ENCODE measurements around the gene STUB1.
A peak's percentile ranks its signal among the peaks of the same experiment; 100 is the strongest.

Gene STUB1

DNA sequence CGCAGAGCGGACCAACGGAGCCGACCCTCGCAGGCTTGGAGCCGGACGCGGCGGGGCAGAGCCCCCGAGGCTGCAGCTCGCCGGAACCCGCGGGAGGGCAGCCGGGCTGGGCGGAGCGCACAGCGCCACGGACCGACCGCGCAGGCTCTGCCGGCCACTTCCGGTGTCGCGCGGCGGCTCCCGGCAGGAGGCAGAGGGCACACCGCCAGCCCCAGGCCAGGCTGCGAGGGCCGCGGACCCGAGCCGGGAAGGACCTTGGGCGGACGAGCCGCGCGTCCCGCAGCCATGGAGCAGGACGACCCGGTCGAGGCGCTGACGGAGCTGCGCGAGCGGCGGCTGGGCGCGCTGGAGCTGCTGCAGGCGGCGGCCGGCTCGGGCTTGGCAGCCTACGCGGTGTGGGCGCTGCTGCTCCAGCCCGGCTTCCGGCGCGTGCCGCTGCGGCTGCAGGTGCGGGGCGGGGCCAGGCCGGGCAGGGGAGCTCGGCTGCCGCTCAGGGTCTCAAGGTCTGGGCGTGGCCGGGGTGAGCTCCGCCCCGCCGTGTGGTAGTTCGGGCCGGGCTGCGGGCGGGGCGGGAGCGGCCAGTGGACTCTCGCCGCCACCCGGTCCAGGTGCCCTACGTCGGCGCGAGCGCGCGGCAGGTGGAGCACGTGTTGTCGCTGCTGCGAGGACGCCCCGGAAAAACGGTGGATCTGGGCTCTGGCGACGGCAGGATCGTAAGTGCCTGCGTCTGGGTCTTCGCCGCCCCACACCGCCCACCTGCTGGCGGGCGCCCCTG, 41.0 kb downstream of the STUB1 start, which contains the start of gene ANTKMT:
Gene ANTKMT (plus strand): TSS at position 157 of the 775 bp plus-strand sequence. CDS start 129 bp downstream, at position 286.
- H3K27ac ChIP-seq (ENCODE audit: low read length), result peak within 1 kb of the TSS; percentile 31
- H3K27me3 ChIP-seq (ENCODE audit: low read depth, low read length), result peaks cover 4% of the 10 kb centered on the region
- H3K4me3 ChIP-seq (ENCODE audit: low read depth in 1 of 2, low read length in 2 of 2), result peak within 1 kb of the TSS; percentile 55 to 70
- H3K4me1 ChIP-seq (ENCODE audit: control insufficient read depth in 1 of 2, insufficient read depth in 2 of 2, low read length in 2 of 2), result peaks cover 9 to 48% of the 10 kb centered on the region in 2 donors
- H3K9me3 ChIP-seq (ENCODE audit: control insufficient read depth in 1 of 2, low read length in 2 of 2), result no peaks in the 10 kb centered on the region
- no peaks in the 10 kb centered on the region for H3K36me3 ChIP-seq (ENCODE audit: control insufficient read depth in 1 of 2, insufficient read depth in 2 of 2, low read length in 2 of 2)

DNA sequence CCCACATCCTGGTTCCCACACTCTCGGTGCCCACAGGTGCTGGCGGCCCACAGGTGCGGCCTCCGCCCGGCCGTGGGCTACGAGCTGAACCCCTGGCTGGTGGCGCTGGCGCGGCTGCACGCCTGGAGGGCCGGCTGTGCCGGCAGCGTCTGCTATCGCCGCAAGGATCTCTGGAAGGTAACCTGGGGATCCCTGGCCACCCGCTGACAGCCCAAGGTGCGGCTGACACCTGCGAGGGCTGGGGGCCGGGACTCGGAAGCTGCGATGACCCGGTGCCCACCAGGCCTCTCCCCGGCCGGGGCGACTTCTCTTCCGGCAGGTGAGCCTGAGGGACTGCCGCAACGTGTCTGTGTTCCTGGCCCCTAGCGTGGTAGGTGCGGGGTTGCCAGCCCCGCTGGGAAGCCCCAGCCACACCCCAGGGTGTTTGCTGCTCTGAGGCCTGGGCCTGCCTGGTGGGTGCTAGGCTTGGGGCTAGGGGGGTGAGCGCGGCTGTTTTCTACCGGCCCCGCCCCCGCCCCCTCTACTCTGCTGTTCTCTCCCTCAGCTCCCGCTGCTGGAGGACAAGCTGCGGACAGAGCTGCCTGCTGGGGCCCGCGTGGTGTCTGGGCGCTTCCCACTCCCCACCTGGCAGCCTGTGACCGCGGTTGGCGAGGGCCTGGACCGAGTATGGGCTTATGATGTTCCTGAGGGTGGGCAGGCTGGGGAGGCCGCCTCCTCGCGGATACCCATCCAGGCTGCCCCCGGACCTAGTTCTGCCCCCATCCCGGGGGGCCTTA, 41.7 kb downstream of the STUB1 start:
- Histone ChIP-seq H3K4me3 (ENCODE audit: low read depth in 1 of 2, low read length in 2 of 2) (peak overlapping the region in 1 of 2 donors; percentile 70), H3K27ac (ENCODE audit: low read length) (no peak overlapping the region), H3K36me3 (ENCODE audit: control insufficient read depth in 1 of 2, insufficient read depth in 2 of 2, low read length in 2 of 2) (no peaks in the 10 kb centered on the region), H3K4me1 (ENCODE audit: control insufficient read depth in 1 of 2, insufficient read depth in 2 of 2, low read length in 2 of 2) (peaks cover 9 to 47% of the 10 kb centered on the region in 2 donors), H3K9me3 (ENCODE audit: control insufficient read depth in 1 of 2, low read length in 2 of 2) (no peaks in the 10 kb centered on the region), H3K27me3 (ENCODE audit: low read depth, low read length) (peaks cover 8% of the 10 kb centered on the region)

GRCh38 chr16:722835-723633, 42.8 kb downstream of the STUB1 start:
- Histone ChIP-seq H3K9me3 (ENCODE audit: control insufficient read depth in 1 of 2, low read length in 2 of 2) (no peaks in the 10 kb centered on the region), H3K27me3 (ENCODE audit: low read depth, low read length) (peaks cover 8% of the 10 kb centered on the region), H3K4me3 (ENCODE audit: low read depth in 1 of 2, low read length in 2 of 2) (no peak overlapping the region), H3K36me3 (ENCODE audit: control insufficient read depth in 1 of 2, insufficient read depth in 2 of 2, low read length in 2 of 2) (no peaks in the 10 kb centered on the region), H3K27ac (ENCODE audit: low read length) (no peak overlapping the region), H3K4me1 (ENCODE audit: control insufficient read depth in 1 of 2, insufficient read depth in 2 of 2, low read length in 2 of 2) (peaks cover 9 to 50% of the 10 kb centered on the region in 2 donors)

GRCh38 chr16:723695-724094, 43.5 kb downstream of the STUB1 start:
- no peaks in the 10 kb centered on the region for H3K36me3 ChIP-seq (ENCODE audit: control insufficient read depth in 1 of 2, insufficient read depth in 2 of 2, low read length in 2 of 2)
- no peak overlapping the region for H3K4me3 ChIP-seq (ENCODE audit: low read depth in 1 of 2, low read length in 2 of 2)
- no peak overlapping the region for H3K27ac ChIP-seq (ENCODE audit: low read length)
- peaks cover 8% of the 10 kb centered on the region for H3K27me3 ChIP-seq (ENCODE audit: low read depth, low read length)
- peaks cover 9 to 50% of the 10 kb centered on the region in 2 donors for H3K4me1 ChIP-seq (ENCODE audit: control insufficient read depth in 1 of 2, insufficient read depth in 2 of 2, low read length in 2 of 2)
- H3K9me3 ChIP-seq (ENCODE audit: control insufficient read depth in 1 of 2, low read length in 2 of 2), result no peaks in the 10 kb centered on the region

DNA sequence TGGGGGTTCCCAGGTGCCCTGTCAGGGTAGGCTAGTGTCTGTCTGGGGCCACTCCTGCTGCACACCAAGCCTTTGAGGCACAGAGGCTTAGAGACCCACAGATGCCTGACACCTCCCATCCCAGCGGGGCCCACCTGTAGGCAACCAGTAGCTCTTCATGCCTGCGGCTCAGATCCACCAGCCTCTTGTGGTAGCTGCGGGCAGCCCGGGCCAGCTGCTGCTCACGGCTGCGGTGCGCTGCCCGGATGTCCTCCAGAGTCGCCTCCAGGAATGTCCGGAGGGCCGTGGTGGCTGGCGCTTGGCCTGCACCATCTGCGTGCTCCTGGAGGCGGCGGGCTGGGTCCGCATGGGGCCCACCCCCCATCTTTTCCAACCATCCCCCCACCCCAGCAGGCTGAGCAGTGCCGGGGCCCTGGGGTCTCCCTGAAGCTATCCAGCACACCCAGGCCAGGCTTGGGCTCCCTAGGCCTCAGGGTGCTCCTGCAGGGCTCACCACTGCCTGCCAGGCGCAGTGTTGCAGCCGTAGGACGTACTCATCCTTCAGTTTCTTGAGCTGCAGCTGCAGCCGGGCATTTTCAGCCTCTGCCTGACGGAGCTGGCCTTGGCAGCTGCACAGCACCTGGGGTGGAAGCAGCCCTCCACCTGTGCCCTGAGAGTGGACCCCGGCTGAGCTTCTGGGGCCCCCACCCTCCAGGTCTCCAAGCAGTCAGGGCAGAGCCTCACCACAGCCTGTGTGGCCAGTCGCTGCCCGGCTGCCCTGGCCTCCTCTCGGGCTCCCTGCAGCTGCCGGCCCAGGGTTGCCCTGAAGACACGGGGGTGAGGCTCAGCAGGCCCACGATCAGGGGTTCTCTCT, 44.2 kb downstream of the STUB1 start:
- Histone ChIP-seq H3K27ac (ENCODE audit: low read length) (no peak overlapping the region), H3K27me3 (ENCODE audit: low read depth, low read length) (peaks cover 8% of the 10 kb centered on the region), H3K9me3 (ENCODE audit: control insufficient read depth in 1 of 2, low read length in 2 of 2) (no peaks in the 10 kb centered on the region), H3K4me1 (ENCODE audit: control insufficient read depth in 1 of 2, insufficient read depth in 2 of 2, low read length in 2 of 2) (peaks cover 5 to 44% of the 10 kb centered on the region in 2 donors), H3K4me3 (ENCODE audit: low read depth in 1 of 2, low read length in 2 of 2) (no peak overlapping the region), H3K36me3 (ENCODE audit: control insufficient read depth in 1 of 2, insufficient read depth in 2 of 2, low read length in 2 of 2) (no peaks in the 10 kb centered on the region)

- Histone ChIP-seq H3K27me3 (ENCODE audit: low read depth, low read length) (peaks cover 8% of the 10 kb centered on the region), H3K36me3 (ENCODE audit: control insufficient read depth in 1 of 2, insufficient read depth in 2 of 2, low read length in 2 of 2) (peaks cover 0 to under 1% of the 10 kb centered on the region in 2 donors), H3K4me1 (ENCODE audit: control insufficient read depth in 1 of 2, insufficient read depth in 2 of 2, low read length in 2 of 2) (peaks cover 3 to 39% of the 10 kb centered on the region in 2 donors), H3K27ac (ENCODE audit: low read length) (no peak overlapping the region), H3K9me3 (ENCODE audit: control insufficient read depth in 1 of 2, low read length in 2 of 2) (no peaks in the 10 kb centered on the region), H3K4me3 (ENCODE audit: low read depth in 1 of 2, low read length in 2 of 2) (no peak overlapping the region)
Observed at GRCh38 chr16:725041-725376, 44.8 kb downstream of the STUB1 start.

- peaks cover 0 to 32% of the 10 kb centered on the region in 2 donors for H3K4me1 ChIP-seq (ENCODE audit: control insufficient read depth in 1 of 2, insufficient read depth in 2 of 2, low read length in 2 of 2)
- H3K36me3 ChIP-seq (ENCODE audit: control insufficient read depth in 1 of 2, insufficient read depth in 2 of 2, low read length in 2 of 2), result peaks cover 0 to 7% of the 10 kb centered on the region in 2 donors
- no peaks in the 10 kb centered on the region for H3K9me3 ChIP-seq (ENCODE audit: control insufficient read depth in 1 of 2, low read length in 2 of 2)
- no peak overlapping the region for H3K4me3 ChIP-seq (ENCODE audit: low read depth in 1 of 2, low read length in 2 of 2)
- H3K27ac ChIP-seq (ENCODE audit: low read length), result no peak overlapping the region
- peaks cover 8% of the 10 kb centered on the region for H3K27me3 ChIP-seq (ENCODE audit: low read depth, low read length)
Observed at GRCh38 chr16:725463-726187, 45.4 kb downstream of the STUB1 start.

- H3K27ac ChIP-seq (ENCODE audit: low read length), result no peak overlapping the region
- H3K36me3 ChIP-seq (ENCODE audit: control insufficient read depth in 1 of 2, insufficient read depth in 2 of 2, low read length in 2 of 2), result peaks cover 0 to 9% of the 10 kb centered on the region in 2 donors
- H3K9me3 ChIP-seq (ENCODE audit: control insufficient read depth in 1 of 2, low read length in 2 of 2), result no peaks in the 10 kb centered on the region
- peaks cover 8% of the 10 kb centered on the region for H3K27me3 ChIP-seq (ENCODE audit: low read depth, low read length)
- peaks cover 0 to 32% of the 10 kb centered on the region in 2 donors for H3K4me1 ChIP-seq (ENCODE audit: control insufficient read depth in 1 of 2, insufficient read depth in 2 of 2, low read length in 2 of 2)
- no peak overlapping the region for H3K4me3 ChIP-seq (ENCODE audit: low read depth in 1 of 2, low read length in 2 of 2)
Observed at GRCh38 chr16:726188-726437, 45.9 kb downstream of the STUB1 start.

DNA sequence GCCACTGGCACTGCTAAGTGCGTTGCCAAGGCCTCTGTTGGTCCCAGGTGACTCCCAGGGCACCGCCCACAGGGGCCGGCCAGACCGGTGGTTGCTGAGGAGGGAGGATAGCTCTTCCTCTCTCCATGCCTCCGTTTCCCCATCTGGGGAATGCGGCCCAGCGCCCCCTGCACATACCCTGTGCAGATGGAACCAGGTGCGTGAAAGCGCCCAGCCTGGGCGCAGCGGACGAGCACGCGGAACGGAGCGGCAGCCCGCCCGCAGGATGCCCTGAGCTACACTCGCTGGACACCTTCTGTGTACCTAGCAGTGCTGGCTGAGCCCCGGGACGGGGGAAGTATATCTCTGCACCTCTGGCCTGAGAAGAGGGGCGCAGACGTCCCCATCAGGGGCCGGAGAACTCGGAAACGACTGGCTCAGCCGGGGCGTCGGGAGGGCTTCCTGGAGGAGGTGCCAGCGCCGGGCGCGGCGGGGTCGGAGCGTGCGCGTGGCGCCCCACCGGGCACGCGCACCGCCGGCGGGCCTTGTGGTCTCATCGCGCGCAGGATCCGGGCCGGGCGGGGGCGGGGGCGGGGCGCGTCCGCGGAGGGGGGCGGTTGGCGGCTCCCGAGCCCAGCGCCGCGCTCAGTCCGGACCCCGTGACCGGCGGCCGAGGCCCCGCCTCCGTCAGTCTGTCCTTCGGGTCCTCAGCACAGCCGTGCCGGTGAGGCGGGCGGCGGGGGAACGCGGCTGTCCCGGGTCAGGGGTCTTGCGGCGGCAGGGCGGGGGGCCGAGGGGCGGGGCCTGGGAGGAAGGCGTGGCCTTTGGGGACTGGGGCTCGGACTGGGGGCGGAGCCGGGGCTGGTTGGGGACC, 46.5 kb downstream of the STUB1 start, which contains the start of the genes CCDC78 and HAGHL:
Gene CCDC78 (minus strand): TSS at position 6 of the 853 bp plus-strand sequence. CDS start 76 bp downstream, outside the sequence.
Gene HAGHL (plus strand): TSS at position 669 of the 853 bp plus-strand sequence. CDS start 404 bp downstream, outside the sequence.
- H3K36me3 ChIP-seq (ENCODE audit: control insufficient read depth in 1 of 2, insufficient read depth in 2 of 2, low read length in 2 of 2), result peaks cover 0 to 12% of the 10 kb centered on the region in 2 donors
- H3K9me3 ChIP-seq (ENCODE audit: control insufficient read depth in 1 of 2, low read length in 2 of 2), result no peaks in the 10 kb centered on the region
- peaks cover 0 to 28% of the 10 kb centered on the region in 2 donors for H3K4me1 ChIP-seq (ENCODE audit: control insufficient read depth in 1 of 2, insufficient read depth in 2 of 2, low read length in 2 of 2)
- H3K4me3 ChIP-seq (ENCODE audit: low read depth in 1 of 2, low read length in 2 of 2), result peak within 1 kb of the TSS; percentile 16 to 66
- H3K27ac ChIP-seq (ENCODE audit: low read length), result no peak within 1 kb of the TSS
- peaks cover 8% of the 10 kb centered on the region for H3K27me3 ChIP-seq (ENCODE audit: low read depth, low read length)
